Fibroblast of skin of right quadriceps (primary cell): ENCODE results near the gene TBC1D7.
A peak's percentile ranks its signal among the peaks of the same experiment; 100 is the strongest.

ENCODE experiments used
- DNase-seq: peaks from one replicate; pipeline ENCODE4 v3.0.0-alpha.2; 2013

TBC1D7 gene

GRCh38 chr6:13289789-13290318, 38.5 kb downstream of the TBC1D7 start:
- DNase-seq, result no peak

- DNase-seq, result no peak
Measured at GRCh38 chr6:13288969-13289391, 39.4 kb downstream of the TBC1D7 start.

GRCh38 chr6:13288481-13288880, 39.9 kb downstream of the TBC1D7 start:
- DNase-seq, result no peak

- DNase-seq, result no peak
Measured at GRCh38 chr6:13287104-13287503, 41.2 kb downstream of the TBC1D7 start.

GRCh38 chr6:13286181-13286580, 42.2 kb downstream of the TBC1D7 start:
- no peak for DNase-seq

- DNase-seq, result no peak
Measured at GRCh38 chr6:13285705-13286104, 42.6 kb downstream of the TBC1D7 start.

- no peak for DNase-seq
Measured at GRCh38 chr6:13284646-13285045, 43.7 kb downstream of the TBC1D7 start.

- DNase-seq, result no peak
Measured at GRCh38 chr6:13283331-13283730, 45.0 kb downstream of the TBC1D7 start.

GRCh38 chr6:13282393-13283069, 45.8 kb downstream of the TBC1D7 start:
- DNase-seq, result no peak

GRCh38 chr6:13281686-13282085, 46.7 kb downstream of the TBC1D7 start:
- peak; percentile 48 for DNase-seq

- DNase-seq, result no peak
Measured at GRCh38 chr6:13280254-13280653, 48.1 kb downstream of the TBC1D7 start.

- peak; percentile 96 for DNase-seq
Measured at GRCh38 chr6:13278991-13279390, 49.3 kb downstream of the TBC1D7 start.

GRCh38 chr6:13278164-13278563, 50.2 kb downstream of the TBC1D7 start:
- DNase-seq, result no peak

GRCh38 chr6:13277231-13277630, 51.1 kb downstream of the TBC1D7 start:
- DNase-seq, result no peak

GRCh38 chr6:13275435-13275989, 52.8 kb downstream of the TBC1D7 start:
- DNase-seq, result no peak

- no peak for DNase-seq
Measured at GRCh38 chr6:13274707-13275434, 53.5 kb downstream of the TBC1D7 start.

- DNase-seq, result no peak
Measured at GRCh38 chr6:13273931-13274706, 54.2 kb downstream of the TBC1D7 start.

- DNase-seq, result no peak
Measured at GRCh38 chr6:13273202-13273930, 55.0 kb downstream of the TBC1D7 start.

GRCh38 chr6:13272131-13273046, 55.9 kb downstream of the TBC1D7 start:
- DNase-seq, result no peak

- DNase-seq, result peak; percentile 78
Measured at GRCh38 chr6:13268913-13269518, 59.3 kb downstream of the TBC1D7 start.

GRCh38 chr6:13267142-13267651, 61.1 kb downstream of the TBC1D7 start:
- DNase-seq, result no peak
